NCI-H2107 treated with DMSO at 0.1 percent for 48 hours (cell line): ENCODE measurements around the gene MBOAT2.
"Not testable (repeated sequence)": the region's sequence is repeated elsewhere in the genome, so short reads cannot be mapped to it uniquely, and the experiment has no call there.

Experiments used
- DNase-seq: peaks from one replicate; lab custom pipeline; 2025; ENCODE audit not compliant: unreplicated experiment; lab: John Stamatoyannopoulos, UW

Gene MBOAT2

DNA sequence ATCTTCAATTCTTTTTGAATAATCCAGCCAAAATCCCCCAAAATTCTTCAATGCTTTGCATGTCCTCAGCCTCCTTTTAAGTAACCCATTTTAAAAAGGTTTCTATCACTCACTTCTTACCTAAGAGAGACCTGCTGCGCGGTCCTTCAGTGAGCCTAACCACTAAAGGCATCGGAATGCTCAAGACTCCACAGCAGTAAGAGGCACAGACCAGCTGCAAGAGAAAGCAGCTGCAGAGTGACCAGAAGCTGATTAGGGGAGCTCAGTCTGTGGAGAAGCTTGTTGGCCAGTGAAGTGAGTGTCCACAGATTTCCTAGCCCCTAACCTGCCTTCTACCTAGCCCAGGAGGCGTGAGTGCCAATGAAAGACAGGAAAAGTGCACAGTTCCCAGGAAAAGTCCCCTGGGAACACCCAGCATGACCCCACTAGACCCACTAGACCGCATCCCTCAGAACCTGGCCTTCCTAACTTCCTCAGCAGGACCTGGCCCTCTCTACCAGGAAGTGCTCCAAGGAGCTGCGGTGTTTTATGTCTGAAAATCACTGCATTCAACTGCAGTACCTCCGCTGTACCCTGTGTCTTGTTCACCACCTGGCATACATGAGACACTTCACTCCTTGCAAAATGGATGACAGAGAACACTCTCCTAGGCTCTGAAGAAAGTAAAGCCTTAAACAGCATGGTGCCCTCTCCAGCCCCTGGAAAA lies 10.1 kb downstream of the MBOAT2 start:
- no peak for DNase-seq

DNA sequence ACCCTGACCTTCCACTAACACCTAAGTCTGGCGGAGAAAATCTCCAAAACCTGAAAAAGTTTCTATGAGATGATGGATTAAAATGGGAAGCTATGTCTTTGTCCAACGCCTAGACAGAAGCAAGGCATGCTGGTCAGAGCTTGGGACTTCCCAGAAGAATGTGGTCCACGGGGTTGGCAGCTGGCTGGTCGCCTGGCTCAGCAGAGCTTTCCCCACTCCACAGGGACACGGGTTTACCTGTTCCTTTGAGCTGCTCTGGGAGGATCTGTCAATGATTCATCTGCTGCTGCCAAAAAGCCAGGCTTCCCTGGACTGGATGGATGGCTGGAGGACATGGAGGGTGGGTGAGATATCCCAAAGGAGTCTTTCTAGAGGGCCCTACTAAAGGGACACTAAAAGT lies 10.8 kb downstream of the MBOAT2 start:
- DNase-seq, result no peak

DNA sequence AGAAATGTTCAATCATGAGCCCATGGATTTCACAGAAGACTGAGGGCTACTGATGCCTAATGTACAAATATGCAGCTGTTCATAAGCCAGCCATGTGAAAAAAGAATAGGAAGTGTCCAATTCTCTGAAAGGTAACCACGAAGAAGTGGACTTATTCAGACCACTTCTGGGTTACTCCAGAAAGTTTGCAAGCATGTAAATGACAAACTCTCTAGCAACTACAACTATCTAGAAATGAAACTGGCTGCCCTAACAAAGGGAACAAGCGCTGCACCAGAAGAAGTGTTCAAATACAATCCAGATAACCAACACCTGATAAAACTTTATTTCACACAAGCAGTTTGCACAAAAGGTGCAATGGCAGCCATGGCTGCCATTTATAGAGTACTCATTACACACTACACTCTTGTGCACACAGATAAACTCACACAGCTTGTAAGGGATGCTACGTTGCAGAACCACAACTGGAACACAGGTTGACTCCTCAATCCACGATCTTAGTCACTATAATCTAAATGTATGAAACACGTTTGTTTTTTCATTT lies 13.9 kb downstream of the MBOAT2 start:
- DNase-seq, result no peak

DNA sequence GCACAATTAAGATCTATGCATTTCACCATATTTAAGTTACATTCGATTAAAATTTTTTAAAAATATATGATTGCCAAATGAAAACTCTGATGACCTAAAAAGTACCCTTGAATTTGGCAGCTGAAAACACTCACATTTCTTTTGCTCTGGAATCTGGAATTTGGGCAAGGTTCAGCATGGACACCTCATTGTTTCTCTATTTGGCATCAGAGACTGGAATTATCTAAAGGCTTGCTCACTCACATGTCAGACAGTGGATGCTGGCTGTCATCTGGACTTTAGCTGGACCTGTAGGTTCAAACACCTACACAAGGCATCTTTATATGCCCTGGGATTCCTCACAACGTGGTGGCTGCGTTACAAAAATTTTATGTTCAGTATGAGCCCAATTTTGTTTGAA lies 16.1 kb downstream of the MBOAT2 start:
- DNase-seq, result no peak

DNA sequence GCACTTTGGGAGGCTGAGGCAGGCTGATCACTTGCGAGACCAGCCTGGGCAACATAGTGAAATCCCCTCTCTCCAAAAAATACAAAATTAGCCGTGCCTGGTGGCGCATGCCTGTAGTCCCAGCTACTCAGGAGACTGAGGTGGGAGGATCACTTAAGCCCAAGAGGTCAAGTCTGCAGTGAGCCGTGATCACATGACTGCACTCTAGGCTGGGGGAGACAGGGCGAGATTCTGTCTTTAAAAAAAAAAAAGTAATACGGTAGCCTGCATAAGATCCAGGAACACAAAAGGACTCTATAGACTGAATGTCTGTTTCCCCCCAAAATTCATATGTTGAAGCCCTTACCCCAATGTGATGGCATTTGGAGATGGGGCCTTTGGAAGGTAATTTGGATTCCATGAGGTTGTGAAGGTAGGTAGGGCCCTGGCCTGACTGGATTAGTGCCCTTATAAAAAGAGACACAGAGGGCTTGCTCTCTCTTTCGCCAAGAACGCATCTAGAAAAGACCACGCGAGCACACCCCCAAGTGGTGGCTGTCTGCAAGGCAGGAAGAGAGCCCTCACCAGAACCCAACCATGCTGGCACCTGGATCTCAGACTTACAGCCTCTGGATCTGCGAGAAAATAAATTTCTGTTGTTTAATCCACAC lies 17.0 kb downstream of the MBOAT2 start:
- no peak for DNase-seq

DNA sequence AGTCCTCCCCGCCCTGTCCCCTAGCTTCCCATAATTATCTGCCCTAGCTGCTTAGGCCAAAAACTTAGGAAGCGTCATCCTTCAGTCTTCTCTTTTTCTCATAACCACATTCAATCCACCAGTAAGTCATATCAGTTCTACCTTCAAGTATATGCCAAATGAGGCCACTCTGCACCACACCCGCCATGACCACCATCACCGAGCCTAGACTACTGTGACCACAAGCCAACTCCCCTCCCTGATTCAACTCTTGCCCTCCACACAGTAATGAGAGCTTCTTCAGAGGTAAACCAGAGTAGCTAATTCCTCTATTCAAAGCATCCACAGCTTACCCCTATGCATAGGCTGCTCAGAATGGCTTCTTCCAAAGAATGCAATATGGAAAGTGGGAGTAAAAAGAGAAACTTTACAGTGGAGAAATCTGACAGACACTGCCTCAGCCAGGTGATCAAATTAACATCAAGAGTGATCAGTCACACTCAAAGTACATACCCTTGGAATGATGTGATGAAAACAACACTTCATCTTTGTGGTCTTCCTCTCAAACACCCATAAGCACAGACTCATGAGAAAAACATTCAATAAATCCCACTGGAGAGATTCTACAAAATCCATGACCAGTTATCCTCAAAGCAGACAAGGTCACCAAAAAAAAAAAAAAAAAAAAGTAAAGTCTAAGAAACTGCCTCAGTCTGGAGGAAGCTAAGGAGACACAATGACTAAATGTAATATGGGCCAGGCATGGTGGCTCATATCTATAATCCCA lies 17.7 kb downstream of the MBOAT2 start:
- no peak for DNase-seq

DNA sequence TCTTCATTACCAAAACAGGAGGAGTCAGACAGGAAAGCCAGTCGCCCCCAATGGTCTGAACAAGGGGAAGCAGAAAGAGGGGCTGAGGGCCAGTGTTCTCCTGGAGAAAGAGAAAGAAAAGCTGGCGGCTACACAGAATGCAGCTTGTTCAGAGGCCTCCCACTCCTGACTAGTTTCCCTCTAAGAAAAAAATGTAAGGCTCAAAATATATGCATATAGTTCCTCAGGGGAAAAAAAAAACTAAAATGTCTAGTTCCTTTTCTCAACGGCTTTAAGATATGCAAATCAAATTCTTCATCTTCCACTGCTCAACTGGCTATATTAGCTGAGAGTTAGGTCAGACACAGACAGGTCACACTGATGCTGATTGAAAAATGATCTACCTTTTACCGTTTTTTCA lies 18.6 kb downstream of the MBOAT2 start:
- DNase-seq, result no peak

DNA sequence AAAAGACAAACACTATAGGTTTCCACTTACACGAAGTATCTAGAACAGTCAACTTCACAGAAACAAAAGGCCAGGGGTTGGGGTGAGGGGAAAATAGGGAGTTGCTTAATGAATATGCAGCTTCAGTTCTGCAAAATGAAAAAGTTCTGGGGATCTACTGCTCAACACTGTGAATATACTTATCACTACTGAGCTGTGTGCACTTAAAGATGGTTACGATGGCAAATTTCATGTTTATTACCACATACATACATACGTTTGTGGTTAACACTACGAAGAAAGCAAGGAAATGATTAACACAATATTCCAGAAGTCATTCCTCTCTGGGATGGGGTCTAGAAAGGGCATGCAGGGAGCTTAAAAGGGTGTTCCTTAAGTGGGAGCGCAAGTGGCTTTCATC lies 19.3 kb downstream of the MBOAT2 start:
- no peak for DNase-seq

DNA sequence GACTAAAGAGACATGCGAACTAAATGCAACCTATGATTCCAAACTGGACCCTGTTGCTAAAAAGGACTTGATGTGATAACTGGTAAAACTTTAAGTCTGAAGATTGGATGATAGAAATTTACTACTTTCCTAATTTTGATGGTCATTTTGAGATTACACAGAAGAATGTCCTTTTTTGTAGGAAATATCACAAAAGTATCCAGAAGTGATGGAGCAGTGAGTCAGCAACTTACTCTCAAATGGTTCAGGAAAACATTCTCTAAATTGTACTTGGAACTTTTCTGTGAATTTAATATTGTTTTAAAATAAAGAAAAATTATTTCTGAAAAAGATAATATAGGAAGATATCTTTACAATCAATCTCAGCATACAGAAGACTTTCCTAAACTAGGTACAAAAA lies 19.9 kb downstream of the MBOAT2 start:
- DNase-seq, result no peak

DNA sequence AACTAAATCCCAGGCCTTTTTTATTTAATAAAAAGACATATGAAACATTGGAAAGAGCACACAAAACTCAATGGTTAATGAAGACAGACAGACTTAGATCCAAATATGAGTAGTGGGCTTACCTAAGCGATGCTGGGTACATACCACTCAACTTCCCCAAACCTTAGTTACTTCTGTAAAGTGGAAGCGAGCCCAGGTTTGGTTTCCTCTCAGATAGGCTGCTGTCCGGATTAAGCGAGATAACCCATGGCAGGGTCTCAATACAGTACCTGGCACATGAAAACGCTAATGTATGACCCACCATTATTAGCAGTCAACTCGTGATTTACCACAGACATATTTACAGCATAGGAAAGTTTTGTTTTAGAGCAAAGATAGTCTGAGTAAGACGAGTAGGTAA lies 21.6 kb downstream of the MBOAT2 start:
- no peak for DNase-seq

DNA sequence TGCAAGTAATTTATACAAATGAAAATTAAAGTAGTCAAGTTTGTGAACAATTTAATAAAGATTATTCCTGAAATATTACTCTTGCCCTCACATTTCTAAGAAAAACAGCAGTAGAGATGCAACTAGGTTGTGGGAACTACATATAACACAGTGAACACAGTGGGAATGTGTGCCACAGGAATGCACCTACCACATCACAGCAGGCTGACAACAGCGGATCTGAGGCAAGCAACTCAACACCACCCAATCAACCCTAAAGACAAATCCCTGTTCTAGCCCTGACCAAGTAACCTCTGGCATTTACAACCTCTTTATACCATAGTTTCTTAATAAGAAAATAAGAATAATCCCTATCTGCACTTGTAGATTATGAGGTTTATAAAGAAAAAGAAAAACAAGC lies 23.4 kb downstream of the MBOAT2 start:
- no peak for DNase-seq

DNA sequence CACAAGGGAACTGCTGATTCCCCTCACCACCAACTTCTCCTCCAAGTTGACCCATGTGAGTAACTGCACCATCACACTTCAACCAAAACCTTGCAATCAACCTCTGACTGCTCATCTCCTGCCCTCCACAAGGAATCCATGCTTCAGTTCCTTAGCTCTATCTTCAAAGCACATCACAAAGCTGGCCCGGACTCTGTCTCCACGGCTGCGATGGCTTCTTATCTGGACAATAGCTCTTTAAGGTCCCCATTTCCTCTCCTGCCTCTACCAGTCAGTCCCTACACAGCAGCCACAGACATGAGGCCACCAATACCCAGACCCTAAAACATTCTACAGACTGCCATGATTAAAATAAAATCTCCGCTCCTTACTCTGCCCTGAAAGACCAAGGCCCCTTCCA lies 25.7 kb downstream of the MBOAT2 start:
- no peak for DNase-seq

DNA sequence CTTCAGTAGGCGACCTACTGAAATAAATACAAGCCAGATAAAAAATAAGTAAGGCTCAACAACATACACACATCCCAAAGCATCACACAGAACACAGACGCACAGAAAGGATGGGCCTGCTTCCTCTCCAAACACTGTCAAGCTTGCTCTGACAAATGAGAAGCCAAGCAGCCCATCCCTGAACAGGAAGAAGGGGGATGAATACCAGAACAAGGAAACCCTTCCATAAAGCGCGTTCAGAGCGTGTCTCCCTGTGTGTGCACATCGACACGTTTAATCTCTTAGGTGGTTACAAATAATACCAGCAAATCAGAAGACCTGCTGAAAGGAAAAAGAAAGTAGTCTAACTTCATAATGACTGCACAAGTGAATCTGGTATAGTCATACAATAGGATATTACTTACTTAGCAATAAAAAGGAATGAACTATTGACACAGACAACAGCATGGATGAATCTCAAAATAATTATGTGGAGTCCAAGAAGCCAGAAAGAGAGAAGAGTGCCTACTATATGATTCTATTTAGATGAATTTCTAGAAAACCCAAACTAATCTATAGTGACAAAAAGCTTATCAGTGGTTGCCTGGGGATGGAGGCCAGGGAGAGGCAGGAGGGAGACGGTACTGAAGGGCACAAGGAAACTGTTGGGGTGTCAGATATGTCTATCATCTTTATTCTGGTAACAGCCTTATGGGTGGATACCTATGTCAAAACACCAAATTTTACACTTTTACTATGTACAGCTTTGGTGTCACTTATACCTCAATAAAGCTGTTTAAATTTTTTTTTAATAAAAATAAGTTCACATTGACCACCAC lies 26.8 kb downstream of the MBOAT2 start:
- no peak for DNase-seq

DNA sequence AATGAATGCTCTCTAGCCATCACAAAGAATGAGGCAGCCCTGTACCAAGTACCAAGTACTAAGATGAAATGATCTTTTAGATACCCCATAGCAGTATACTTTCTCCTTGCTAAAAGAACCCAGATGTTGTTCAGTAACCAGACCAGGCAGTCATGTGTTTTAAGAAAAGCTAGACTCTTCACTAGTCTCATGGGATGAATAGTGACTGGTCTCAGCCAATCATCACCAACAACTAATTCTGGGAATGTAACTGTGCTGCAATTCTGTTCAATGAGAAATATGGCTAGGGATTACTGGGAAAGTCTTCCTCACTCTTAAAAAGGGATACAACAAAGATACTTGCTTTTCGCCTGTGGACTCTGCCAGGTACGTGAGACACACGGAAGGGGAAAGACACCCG lies 29.5 kb downstream of the MBOAT2 start:
- DNase-seq, result no peak

DNA sequence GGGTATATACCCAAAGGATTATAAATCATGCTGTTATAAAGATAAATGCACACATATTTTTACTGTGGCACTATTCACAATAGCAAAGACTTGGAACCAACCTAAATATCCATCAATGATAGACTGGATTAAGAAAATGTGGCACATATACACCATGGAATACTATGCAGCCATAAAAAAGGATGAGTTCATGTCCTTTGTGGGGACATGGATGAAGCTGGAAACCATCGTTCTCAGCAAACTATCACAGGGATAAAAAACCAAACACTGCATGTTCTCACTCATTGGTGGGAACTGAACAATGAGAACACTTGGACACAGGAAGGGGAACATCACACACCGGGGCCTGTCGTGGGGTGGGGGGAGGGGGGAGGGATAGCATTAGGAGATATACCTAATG lies 30.5 kb downstream of the MBOAT2 start:
- not testable (repeated sequence) for DNase-seq

DNA sequence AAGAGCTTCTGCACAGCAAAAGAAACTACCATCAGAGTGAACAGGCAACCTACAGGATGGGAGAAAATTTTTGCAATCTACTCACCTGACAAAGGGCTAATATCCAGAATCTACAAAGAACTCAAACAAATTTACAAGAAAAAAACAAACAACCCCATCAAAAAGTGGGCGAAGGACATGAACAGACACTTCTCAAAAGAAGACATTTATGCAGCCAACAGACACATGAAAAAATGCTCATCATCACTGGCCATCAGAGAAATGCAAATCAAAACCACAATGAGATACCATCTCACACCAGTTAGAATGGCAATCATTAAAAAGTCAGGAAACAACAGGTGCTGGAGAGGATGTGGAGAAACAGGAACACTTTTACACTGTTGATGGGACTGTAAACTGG lies 30.9 kb downstream of the MBOAT2 start:
- not testable (repeated sequence) for DNase-seq

DNA sequence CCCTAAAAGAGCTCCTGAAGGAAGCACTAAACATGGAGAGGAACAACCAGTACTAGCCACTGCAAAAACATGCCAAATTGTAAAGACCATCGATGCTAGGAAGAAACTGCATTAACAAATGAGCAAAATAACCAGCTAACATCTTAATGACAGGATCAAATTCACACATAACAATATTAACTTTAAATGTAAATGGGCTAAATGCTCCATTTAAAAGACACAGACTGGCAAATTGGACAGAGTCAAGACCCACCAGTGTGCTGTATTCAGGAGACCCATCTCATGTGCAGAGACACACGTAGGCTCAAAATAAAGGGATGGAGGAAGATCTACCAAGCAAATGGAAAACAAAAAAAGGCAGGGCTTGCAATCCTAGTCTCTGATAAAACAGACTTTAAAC lies 34.1 kb downstream of the MBOAT2 start:
- DNase-seq, result not testable (repeated sequence)

DNA sequence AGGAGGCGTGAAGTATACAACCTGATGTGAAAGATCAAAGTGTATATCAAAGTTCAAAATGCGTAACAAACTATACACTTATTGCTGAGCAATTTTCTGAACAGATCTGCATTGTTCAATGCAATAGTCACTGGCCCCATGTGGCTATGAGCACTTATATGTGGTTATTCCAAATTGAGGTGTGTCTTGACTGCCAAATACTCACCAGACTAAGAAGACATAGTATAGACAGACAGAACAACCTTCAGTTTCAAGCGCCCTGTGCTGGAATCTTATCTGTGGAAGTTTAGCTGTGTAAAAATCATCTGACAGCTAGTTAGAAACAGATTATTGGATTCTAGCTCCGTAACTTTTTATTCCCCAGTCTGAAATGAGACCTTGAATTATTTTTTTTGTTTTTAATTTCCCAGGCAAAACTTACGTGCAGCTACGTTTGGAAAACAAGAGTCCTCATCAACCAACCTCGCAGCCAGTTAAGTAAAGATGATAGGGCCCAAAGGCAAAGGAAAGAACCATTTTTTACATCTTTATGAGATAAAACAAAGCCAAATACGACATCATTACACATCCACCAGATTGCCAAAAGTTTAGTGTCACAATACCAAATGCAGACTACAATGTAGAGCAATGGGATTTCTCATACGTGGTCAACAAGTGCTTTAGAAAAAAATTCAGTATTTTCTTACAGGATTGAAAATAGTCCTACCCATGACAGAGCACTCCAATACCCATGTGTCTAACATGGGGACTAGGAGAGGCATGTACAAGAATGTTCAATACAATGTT lies 37.2 kb downstream of the MBOAT2 start:
- DNase-seq, result no peak

DNA sequence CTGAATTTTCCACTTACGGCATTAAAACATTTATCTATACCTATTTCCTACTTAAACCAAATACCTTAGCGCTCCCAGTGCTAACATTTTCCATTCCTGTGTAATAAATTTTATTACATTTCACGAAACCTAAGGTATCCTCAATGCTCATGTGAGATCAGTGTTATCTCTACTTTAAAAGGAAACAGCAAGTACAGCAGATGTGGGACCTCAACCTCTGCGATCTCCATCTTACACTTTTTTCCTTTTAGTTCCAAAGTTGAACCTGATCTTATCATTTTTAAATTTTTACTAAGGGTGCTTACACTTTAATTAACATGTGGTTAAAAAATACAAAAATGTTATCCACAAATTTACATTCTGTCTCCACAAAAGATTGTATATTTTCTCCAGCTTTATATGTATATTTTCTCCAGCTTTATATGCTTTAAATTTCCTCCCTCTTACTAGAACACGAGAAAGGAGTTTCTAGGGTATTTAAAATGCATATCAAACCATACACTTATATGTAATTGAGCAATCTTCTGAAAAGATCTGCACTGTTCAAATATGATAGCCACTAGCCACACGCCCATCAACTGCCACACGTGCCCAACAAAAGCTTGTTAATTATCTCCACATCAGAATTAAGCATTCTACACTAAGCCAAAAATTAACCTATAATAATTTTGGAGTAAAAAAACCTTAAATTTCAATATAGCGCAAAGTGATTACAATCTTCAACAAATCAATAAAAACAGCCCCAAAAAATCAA lies 38.1 kb downstream of the MBOAT2 start:
- DNase-seq, result no peak

DNA sequence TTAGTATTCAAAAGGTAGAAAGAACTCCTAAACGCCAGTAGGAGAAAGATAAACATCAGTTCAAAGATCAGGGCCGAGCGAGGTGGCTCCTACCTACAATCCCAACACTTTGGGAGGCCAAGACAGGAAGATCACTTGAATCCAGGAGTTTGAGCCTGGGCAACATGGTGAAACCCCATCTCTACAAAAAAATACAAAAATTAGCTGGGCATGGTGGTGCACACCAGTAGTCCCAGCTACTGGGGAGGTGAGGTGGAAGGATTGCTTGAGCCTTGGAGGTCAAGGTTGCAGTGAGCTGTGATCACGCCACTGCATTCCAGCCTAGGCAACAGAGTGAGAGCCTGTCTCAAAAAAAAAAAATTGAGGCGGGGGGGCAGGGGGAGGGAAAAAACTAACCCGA lies 40.6 kb downstream of the MBOAT2 start:
- DNase-seq, result no peak
